ENCODE data around the gene CERK.
A peak's percentile ranks its signal among the peaks of the same experiment; 100 is the strongest.

CERK gene

GRCh38 chr22:46731246-46732040 lies 6.6 kb downstream of the CERK start:
- peak; percentile 60 for DNase-seq (ENCODE audit: low spot score)

GRCh38 chr22:46730568-46731245 lies 7.3 kb downstream of the CERK start:
- DNase-seq (ENCODE audit: low spot score) = no peak

- no peak for DNase-seq (ENCODE audit: low spot score)
Measured at GRCh38 chr22:46728470-46728869, 9.6 kb downstream of the CERK start.

GRCh38 chr22:46727813-46728364 lies 10.2 kb downstream of the CERK start:
- DNase-seq (ENCODE audit: low spot score) = no peak

- DNase-seq (ENCODE audit: low spot score) = no peak
Measured at GRCh38 chr22:46726986-46727317, 11.1 kb downstream of the CERK start.

- no peak for DNase-seq (ENCODE audit: low spot score)
Measured at GRCh38 chr22:46726066-46726985, 11.7 kb downstream of the CERK start.

GRCh38 chr22:46725096-46725495 lies 13.0 kb downstream of the CERK start:
- DNase-seq (ENCODE audit: low spot score) = no peak

- no peak for DNase-seq (ENCODE audit: low spot score)
Measured at GRCh38 chr22:46723882-46724281, 14.2 kb downstream of the CERK start.

GRCh38 chr22:46721501-46722085 lies 16.5 kb downstream of the CERK start:
- DNase-seq (ENCODE audit: low spot score) = no peak

GRCh38 chr22:46719921-46720320 lies 18.1 kb downstream of the CERK start:
- no peak for DNase-seq (ENCODE audit: low spot score)

GRCh38 chr22:46714550-46714949 lies 23.5 kb downstream of the CERK start:
- DNase-seq (ENCODE audit: low spot score) = peak; percentile 45

- no peak for DNase-seq (ENCODE audit: low spot score)
Measured at GRCh38 chr22:46712288-46712687, 25.8 kb downstream of the CERK start.

- no peak for DNase-seq (ENCODE audit: low spot score)
Measured at GRCh38 chr22:46710806-46711205, 27.2 kb downstream of the CERK start.

- no peak for DNase-seq (ENCODE audit: low spot score)
Measured at GRCh38 chr22:46708766-46709330, 29.2 kb downstream of the CERK start.

- DNase-seq (ENCODE audit: low spot score) = no peak
Measured at GRCh38 chr22:46707827-46708570, 30.1 kb downstream of the CERK start.

- DNase-seq (ENCODE audit: low spot score) = no peak
Measured at GRCh38 chr22:46707305-46707704, 30.7 kb downstream of the CERK start.

GRCh38 chr22:46706060-46706459 lies 32.0 kb downstream of the CERK start:
- no peak for DNase-seq (ENCODE audit: low spot score)

GRCh38 chr22:46703996-46704370 lies 34.1 kb downstream of the CERK start:
- DNase-seq (ENCODE audit: low spot score) = no peak

- DNase-seq (ENCODE audit: low spot score) = no peak
Measured at GRCh38 chr22:46703171-46703995, 34.7 kb downstream of the CERK start.

GRCh38 chr22:46701262-46701661 lies 36.8 kb downstream of the CERK start:
- no peak for DNase-seq (ENCODE audit: low spot score)

All from AG20443 (cell line).